ENCODE data around the gene PCDHGC5.

PCDHGC5 gene

GRCh38 chr5:141513627-141514329 is 24.9 kb downstream of the PCDHGC5 start:
- DNase-seq = no peak

GRCh38 chr5:141514330-141515133 is 25.7 kb downstream of the PCDHGC5 start:
- no peak for DNase-seq

GRCh38 chr5:141515141-141515540 is 26.3 kb downstream of the PCDHGC5 start:
- DNase-seq = no peak

- DNase-seq = no peak
These were observed 27.2 kb downstream of the PCDHGC5 start for GRCh38 chr5:141515946-141516671.

- DNase-seq = no peak
These were observed 27.8 kb downstream of the PCDHGC5 start for GRCh38 chr5:141516672-141517025.

- DNase-seq = no peak
These were observed 28.4 kb downstream of the PCDHGC5 start for GRCh38 chr5:141517312-141517711.

GRCh38 chr5:141517880-141518617 is 29.2 kb downstream of the PCDHGC5 start:
- DNase-seq = no peak

DNA sequence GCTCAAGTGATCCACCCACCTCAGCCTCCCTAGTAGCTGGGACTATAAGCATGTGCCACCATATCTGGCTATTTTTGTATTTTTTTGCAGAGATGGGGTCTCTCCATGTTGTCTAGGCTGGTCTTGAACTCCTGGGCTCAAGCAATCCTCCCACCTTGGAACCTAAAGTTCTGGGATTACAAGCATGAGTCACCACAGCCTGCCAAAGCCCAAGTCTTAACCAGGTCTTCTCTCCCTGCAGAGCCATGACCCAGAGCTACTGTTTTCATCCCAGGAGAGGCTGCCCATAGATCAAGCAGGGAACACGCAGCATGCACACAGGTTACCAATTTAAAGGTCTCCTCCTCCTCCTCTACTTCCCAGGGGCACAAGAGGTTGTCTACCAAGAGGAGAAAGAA is 29.7 kb downstream of the PCDHGC5 start:
- no peak for DNase-seq

- no peak for DNase-seq
These were observed 31.0 kb downstream of the PCDHGC5 start for GRCh38 chr5:141519605-141520565.

DNA sequence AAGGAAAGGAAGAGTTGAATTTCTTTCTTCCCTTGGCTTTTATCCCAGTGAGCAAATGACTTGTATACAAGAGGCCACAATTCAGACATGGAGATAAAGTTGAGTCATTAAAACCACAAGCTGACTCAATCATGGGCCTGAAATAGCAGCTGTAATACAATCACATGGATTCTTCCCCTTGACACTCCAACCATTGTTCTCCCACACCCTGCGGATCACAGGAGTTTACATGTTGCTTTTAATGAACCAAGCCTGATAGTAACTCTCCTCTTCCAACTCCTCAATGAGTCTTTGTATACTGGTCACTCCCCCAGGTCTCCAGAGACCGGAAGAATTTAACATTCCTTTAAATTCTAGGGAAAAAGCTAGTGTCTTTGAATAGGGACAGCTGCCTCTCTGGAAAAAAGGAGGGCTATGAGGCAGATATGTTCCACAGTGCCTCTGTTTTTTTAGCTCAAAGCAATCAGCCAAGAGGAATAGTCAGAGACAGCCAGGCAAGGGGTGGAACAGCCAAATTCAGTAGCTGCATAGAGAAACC is 32.4 kb downstream of the PCDHGC5 start:
- DNase-seq = no peak

GRCh38 chr5:141522301-141522700 is 33.4 kb downstream of the PCDHGC5 start:
- no peak for DNase-seq

GRCh38 chr5:141523991-141524390 is 35.1 kb downstream of the PCDHGC5 start:
- DNase-seq = no peak

- DNase-seq = peak; percentile 76
These were observed 36.0 kb downstream of the PCDHGC5 start for GRCh38 chr5:141524604-141525597.

GRCh38 chr5:141525653-141526052 is 36.8 kb downstream of the PCDHGC5 start:
- DNase-seq = no peak

DNA sequence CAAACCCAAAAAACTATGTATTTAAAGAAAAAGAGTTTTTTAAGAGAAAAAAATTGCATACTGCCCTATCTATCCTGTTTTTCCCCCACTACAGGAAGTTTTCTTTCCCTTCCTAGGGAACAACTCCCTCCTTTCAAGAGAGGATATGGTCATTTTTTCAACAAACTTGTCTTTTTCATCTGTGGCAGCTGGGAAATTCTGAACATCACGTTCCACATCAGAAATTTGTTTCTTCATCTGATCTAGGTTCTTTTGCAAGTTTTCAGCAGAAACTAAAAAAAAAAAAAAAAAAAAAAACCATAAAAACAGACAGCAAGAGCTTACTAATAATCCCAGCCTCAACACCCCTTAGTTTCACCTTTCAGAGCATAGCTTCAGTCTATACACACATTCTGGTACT is 38.5 kb downstream of the PCDHGC5 start:
- DNase-seq = no peak

DNA sequence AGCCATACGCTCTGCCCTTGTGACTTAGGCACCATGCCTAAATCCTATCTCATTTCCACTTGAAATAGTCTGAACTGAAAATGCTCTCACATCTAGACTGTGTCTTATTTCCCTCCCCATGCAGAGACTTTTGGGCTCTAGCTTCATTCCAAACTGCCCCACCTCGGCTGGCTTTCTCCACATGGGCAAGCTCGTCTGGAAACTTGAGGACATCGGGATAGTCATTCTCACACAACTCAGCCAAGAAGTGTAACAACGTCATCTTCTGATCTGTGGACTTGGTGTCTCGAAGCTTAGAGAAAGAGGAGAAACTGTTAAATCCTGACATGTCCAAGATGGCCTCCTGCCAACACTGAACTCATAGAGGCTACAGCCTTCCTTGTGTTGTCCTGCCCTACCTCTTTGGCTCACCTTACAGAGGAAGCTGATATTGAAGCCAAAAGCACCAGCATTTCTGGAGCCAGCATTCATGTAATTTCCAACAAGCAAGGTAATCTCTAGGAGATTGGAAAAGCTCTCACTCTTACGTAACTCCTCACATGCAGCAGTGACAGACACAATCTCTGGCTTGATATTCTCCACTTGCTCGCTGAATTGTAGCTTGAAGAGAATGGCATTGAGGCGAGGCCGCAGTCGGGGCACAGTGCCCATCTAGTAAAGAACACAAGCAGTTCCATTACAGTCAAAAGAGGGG is 39.6 kb downstream of the PCDHGC5 start:
- DNase-seq = no peak

DNA sequence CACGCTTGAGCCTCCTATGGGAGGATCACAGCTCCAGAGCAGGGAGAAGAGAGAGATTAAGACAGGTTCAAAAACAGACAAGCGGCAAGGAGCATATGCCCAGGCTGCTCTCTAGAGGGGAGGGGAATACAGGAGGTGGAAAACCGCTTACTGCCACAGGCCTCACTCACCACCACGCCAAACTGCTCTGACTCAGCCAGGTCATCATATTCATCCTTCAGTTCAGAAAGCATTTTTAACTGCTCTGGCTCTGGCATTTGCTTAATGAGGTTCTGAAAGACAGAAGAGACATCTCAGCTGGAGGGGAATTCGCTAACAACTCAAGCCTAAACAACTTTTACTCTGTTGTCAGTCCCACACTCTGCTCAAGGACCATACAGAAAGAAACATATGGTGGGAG is 40.1 kb downstream of the PCDHGC5 start:
- no peak for DNase-seq

DNA sequence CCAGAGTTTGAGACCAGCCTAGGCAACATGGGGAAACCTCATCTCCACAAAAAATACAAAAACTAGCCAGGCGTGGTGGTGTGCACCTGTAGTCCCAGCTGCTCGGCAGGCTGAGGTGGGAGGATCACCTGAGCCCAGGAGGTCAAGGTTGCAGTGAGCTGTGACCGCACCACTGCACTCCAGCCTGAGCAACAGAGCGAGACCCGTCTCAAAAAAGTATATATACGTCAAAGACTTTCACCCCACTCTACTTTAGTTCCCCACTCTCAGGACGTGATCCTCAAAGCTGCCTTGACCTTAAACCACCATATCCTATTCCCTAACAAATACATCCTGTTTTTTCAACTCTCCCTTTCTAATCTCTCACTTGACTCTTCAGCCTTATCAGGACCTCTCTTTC is 41.0 kb downstream of the PCDHGC5 start:
- DNase-seq = no peak

DNA sequence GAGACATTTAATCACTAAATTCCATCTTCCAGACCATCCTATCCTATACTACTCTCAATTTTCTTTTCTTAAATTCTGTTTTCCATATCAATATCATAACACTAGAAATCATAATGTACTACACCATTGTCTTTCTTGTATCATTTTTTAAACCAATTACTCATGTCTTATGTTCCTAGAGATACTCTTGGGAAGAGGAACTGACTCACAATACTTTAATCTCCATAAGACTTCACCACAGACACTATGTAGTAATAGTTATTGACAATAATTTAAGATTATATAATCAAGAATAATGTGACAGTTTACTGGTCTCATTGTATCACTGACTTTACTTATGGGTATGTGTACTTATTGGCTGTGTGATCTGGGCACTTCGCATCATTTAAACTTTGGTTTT is 43.8 kb downstream of the PCDHGC5 start:
- DNase-seq = no peak

DNA sequence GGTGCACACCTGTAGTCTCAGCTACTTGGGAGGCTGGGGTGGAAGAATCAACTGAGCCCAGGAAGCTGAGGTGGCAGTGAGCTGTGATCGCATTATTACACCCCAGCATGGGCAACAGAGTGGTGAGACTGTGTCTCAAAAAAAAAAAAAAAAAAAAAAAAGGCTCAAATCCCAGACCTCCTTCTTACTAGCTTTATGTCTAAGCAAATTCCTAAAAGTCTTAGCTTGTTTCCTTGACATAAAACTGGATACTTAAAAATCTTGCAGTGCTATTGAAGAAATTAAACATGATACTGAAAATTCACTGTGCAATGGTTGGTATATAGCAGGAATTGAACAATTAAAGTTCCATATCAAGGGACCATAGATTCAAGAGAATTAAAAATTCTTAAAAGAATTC is 45.0 kb downstream of the PCDHGC5 start:
- DNase-seq = no peak

Measured in NCI-H345 (cell line).